ENCODE measurements around the gene RHBDD3.

DNA sequence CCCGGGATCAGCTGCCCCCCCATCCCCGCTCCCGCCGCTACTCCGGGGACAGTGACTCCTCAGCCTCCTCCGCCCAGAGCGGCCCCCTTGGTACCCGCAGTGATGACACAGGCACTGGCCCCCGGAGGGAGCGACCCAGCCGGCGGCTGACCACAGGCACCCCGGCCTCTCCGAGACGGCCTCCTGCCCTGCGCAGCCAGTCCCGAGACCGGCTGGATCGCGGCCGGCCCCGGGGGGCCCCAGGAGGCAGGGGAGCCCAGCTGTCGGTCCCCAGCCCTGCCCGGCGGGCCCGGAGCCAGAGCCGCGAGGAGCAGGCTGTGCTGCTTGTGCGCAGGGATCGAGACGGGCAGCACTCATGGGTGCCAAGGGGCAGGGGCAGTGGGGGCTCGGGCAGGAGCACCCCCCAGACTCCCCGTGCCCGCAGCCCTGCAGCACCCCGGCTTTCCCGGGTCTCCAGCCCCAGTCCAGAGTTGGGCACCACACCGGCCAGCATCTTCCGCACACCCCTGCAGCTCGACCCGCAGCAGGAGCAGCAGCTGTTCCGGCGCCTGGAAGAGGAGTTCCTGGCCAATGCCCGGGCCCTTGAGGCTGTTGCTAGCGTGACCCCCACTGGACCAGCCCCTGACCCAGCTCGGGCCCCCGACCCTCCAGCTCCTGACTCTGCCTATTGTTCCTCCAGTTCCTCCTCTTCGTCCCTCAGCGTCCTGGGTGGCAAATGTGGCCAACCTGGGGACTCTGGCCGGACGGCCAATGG lies 43.9 kb upstream of the RHBDD3 start:
- TF ChIP-seq, protein P1, sequence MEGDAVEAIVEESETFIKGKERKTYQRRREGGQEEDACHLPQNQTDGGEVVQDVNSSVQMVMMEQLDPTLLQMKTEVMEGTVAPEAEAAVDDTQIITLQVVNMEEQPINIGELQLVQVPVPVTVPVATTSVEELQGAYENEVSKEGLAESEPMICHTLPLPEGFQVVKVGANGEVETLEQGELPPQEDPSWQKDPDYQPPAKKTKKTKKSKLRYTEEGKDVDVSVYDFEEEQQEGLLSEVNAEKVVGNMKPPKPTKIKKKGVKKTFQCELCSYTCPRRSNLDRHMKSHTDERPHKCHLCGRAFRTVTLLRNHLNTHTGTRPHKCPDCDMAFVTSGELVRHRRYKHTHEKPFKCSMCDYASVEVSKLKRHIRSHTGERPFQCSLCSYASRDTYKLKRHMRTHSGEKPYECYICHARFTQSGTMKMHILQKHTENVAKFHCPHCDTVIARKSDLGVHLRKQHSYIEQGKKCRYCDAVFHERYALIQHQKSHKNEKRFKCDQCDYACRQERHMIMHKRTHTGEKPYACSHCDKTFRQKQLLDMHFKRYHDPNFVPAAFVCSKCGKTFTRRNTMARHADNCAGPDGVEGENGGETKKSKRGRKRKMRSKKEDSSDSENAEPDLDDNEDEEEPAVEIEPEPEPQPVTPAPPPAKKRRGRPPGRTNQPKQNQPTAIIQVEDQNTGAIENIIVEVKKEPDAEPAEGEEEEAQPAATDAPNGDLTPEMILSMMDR (IDR thresholded peaks at IDR 0.05) = no peak
- TF ChIP-seq POLR2A (IDR thresholded peaks at IDR 0.05) = no peak
